Measurements from ENCODE around the gene PPM1K. TPM values are rescaled to one million over a fixed set of nuclear protein-coding genes. Genes with fewer than 3 reads are reported as not detected.

Gene PPM1K
- total RNA-seq (2021), result 10.2 and 10.4 TPM in 2 replicates
- long read RNA-seq, full-length matches to known transcripts, result 17 of 31 reads
- long read RNA-seq, partial matches to known transcripts, result 7 of 31 reads
- long read RNA-seq, other reads (novel, unspliced or antisense), result 7 of 31 reads

DNA sequence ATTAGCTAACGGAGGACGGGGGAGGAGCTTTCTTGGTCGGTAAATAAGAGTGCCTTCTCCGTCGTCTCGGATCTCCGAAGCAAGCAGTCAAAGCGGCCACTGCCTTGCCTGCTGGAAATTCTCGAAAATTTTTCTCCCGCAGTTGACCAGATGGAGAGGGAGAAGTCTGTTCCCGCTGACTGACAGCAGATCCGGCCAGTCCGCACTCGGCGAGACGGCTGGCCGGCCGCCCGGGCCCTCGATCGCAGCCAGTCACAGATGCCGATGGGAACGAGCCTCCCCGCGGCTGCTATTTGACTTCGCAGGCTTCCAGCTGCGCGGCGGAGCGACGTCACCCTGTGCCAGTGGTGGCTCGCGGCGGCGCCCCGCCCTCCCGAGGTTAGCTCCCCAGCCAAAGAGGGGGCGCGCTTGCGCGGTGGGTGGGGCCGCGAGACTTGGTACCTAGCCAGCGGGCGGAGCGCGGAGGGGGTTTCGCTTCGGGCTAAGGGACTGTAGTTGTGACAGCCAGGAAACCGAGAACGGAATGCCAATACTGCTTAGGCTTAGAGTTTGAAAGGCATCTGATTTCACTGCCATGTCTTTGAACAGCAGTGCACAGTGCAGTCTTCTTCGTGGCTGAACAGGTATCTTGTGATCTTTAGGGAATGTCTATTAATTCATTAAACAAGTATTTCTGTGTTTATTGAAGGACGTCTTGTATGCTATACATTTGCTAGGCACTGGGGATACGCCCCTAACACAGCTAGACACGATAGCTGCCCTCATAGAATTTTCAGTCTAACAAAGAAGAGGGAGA lies at the start of gene PPM1K:
TSS of gene PPM1K (minus strand) at position 123 of the 796 bp plus-strand sequence. CDS start 5,978 bp downstream, outside the sequence.
- no peaks in the 10 kb centered on the region for H3K36me3 Mint-ChIP-seq (ENCODE audit: insufficient read depth in 1 of 3, low read depth in 3 of 3)
- Histone ChIP-seq H2BK15ac (ENCODE audit: low read depth, low read length) (no peak within 1 kb of the TSS), H4K20me1 (ENCODE audit: control insufficient read depth, insufficient read depth, insufficient read length) (no peaks in the 10 kb centered on the region), H3K4me1 (ENCODE audit: insufficient read depth, low read length) (no peaks in the 10 kb centered on the region), H3K4ac (ENCODE audit: low read depth, low read length) (no peak within 1 kb of the TSS; the same call in 1 of the 2 replicates), H3K79me1 (ENCODE audit: insufficient read depth, low read depth, low read length, poor library complexity, severe bottlenecking) (no peaks in the 10 kb centered on the region), H3K9me3 (ENCODE audit: control insufficient read depth, low read depth, low read length) (no peaks in the 10 kb centered on the region), H3K14ac (ENCODE audit: insufficient read depth, low read length) (peak within 1 kb of the TSS; percentile 58; the same call in 1 of the 2 replicates), H2BK5ac (ENCODE audit: insufficient read length, low read length) (no peak within 1 kb of the TSS), H4K5ac (ENCODE audit: insufficient read length, low read depth, low read length) (no peak within 1 kb of the TSS), H4K91ac (ENCODE audit: insufficient read length, low read depth, low read length) (no peak within 1 kb of the TSS), H3K27ac (ENCODE audit: insufficient read length, low read depth, low read length) (peak within 1 kb of the TSS; percentile 49), H2BK120ac (ENCODE audit: low read depth, low read length, poor library complexity, severe bottlenecking) (no peak within 1 kb of the TSS), H3K18ac (ENCODE audit: insufficient read length, low read depth, low read length) (peak within 1 kb of the TSS; percentile 69), H3K27me3 (ENCODE audit: insufficient read depth, low read length) (no peaks in the 10 kb centered on the region; the same call in 1 of the 2 replicates), H2AFZ (ENCODE audit: low read length) (peak within 1 kb of the TSS; percentile 49), H3K23ac (ENCODE audit: insufficient read length, low read depth, low read length) (no peak within 1 kb of the TSS), H3K79me2 (ENCODE audit: insufficient read depth, low read length) (no peaks in the 10 kb centered on the region), H3T11ph (ENCODE audit: low read length) (no peak within 1 kb of the TSS), H3K56ac (ENCODE audit: insufficient read length, low read depth, low read length) (no peak within 1 kb of the TSS), H3K4me2 (ENCODE audit: insufficient read depth, insufficient read length, low read length) (peak within 1 kb of the TSS; percentile 73), H2AK5ac (ENCODE audit: insufficient read length, low read length) (no peak within 1 kb of the TSS), H2BK12ac (ENCODE audit: insufficient read length, low read depth, low read length) (no peak within 1 kb of the TSS), H4K8ac (replicated peaks; ENCODE audit: insufficient read length, low read depth, low read length) (no peak within 1 kb of the TSS), H3K9ac (ENCODE audit: extremely low read depth, insufficient read length, low read length) (peak within 1 kb of the TSS; percentile 55), H3K23me2 (ENCODE audit: insufficient read length, low read depth, low read length, poor library complexity, severe bottlenecking) (peaks cover 12% of the 10 kb centered on the region), H2BK20ac (ENCODE audit: low read depth, low read length, poor library complexity, severe bottlenecking) (no peak within 1 kb of the TSS)
- H3K27ac Mint-ChIP-seq, result peak within 1 kb of the TSS; percentile 97 to 98 (median 98)
- peaks cover 19 to 24% of the 10 kb centered on the region in 2 experiments for H3K4me1 Mint-ChIP-seq
- peaks cover 21% of the 10 kb centered on the region for H3K27me3 Mint-ChIP-seq (ENCODE audit: low read depth)
- H3K9me3 Mint-ChIP-seq, result no peaks in the 10 kb centered on the region
- no CpG with 5 or more reads among the region's 55 CpGs for WGBS (ENCODE audit: extremely low coverage, insufficient read length, low lambda C conversion rate)
- TF ChIP-seq CTCF (conservative IDR thresholded peaks at IDR 0.05), result no peak
- DNase-seq, result peak; percentile 99
- peak within 1 kb of the TSS; percentile 94 to 96 for H3K4me3 Mint-ChIP-seq

Data from H9 (cell line).